CD4-positive, alpha-beta T cell (primary cell): ENCODE data around the gene ZBTB7A. TPM values are rescaled to one million over a fixed set of nuclear protein-coding genes. Genes with fewer than 3 reads are reported as not detected.

Experiments used
- ATAC-seq: fragments of 200-7000 bp; cut with Tn5 transposase; one replicate; pipeline ENCODE4 v1.10.0; 2022; ENCODE audit warnings: mild to moderate bottlenecking; ENCODE audit not compliant: poor library complexity
- CTCF ChIA-PET: fragments of 350-600 bp; sonication (Branson Sonifier 250); formaldehyde crosslinking; loops from one replicate; lab custom pipeline; 2021; ENCODE audit warnings: antibody characterized with exemption, inconsistent platforms; lab: Charles Lee
- POLR2A ChIA-PET: fragments of 350-600 bp; sonication (Branson Sonifier 250); formaldehyde crosslinking; loops from one replicate; lab custom pipeline; 2021; ENCODE audit warnings: antibody characterized with exemption, inconsistent platforms; lab: Charles Lee
- DNase-seq, 14 experiments: peaks; one replicate each; pipeline ENCODE4 v3.0.0-alpha.2; 2013 to 2020; ENCODE audit warnings: mixed read lengths in 2 of 14
- H3K27ac ChIP-seq, 2 donors: one replicate each; pipeline versions ENCODE4 v1.5.1 to v1.7.0; 2013; ENCODE audit warnings: low read length in 2 of 2, low read depth in 1 of 2, mild to moderate bottlenecking in 1 of 2
- H3K27me3 ChIP-seq, 2 experiments: 1 replicate in 1 of 2; 2 replicates in 1 of 2; pipeline versions ENCODE4 v1.6.1 to v1.7.0; 2013; ENCODE audit warnings: low read length in 2 of 2, control low read depth in 1 of 2, mild to moderate bottlenecking in 1 of 2, moderate library complexity in 1 of 2; ENCODE audit not compliant: insufficient read depth in 2 of 2, control insufficient read depth in 1 of 2
- H3K36me3 ChIP-seq: one replicate; pipeline ENCODE4 v1.6.1; 2013; ENCODE audit warnings: low read length, control low read depth; ENCODE audit not compliant: insufficient read depth
- H3K4me1 ChIP-seq: one replicate; pipeline ENCODE4 v1.6.1; 2013; ENCODE audit warnings: low read length, control low read depth; ENCODE audit not compliant: insufficient read depth
- H3K4me3 ChIP-seq: one replicate; pipeline ENCODE4 v1.5.1; 2013; ENCODE audit warnings: mild to moderate bottlenecking, low read length, moderate library complexity
- H3K9me3 ChIP-seq, 2 experiments: 1 replicate in 1 of 2; 2 replicates in 1 of 2; pipeline versions ENCODE4 v1.6.1 to v1.7.0; 2013; ENCODE audit warnings: low read length in 2 of 2, mild to moderate bottlenecking in 2 of 2, control low read depth in 1 of 2, moderate library complexity in 1 of 2; ENCODE audit not compliant: control insufficient read depth in 1 of 2, insufficient read depth in 1 of 2
- H3K27ac Mint-ChIP-seq: one replicate; pipeline ENCODE4 v1.8.0; 2020; ENCODE audit warnings: mixed read lengths
- H3K27me3 Mint-ChIP-seq: one replicate; pipeline ENCODE4 v1.8.0; 2021; ENCODE audit warnings: mixed read lengths
- H3K36me3 Mint-ChIP-seq: one replicate; pipeline ENCODE4 v1.8.0; 2021; ENCODE audit warnings: low read depth, mixed read lengths
- H3K4me1 Mint-ChIP-seq: one replicate; pipeline ENCODE4 v1.8.0; 2021; ENCODE audit warnings: low read depth, mixed read lengths
- H3K4me3 Mint-ChIP-seq: one replicate; pipeline ENCODE4 v1.8.0; 2020; ENCODE audit warnings: mild to moderate bottlenecking, mixed read lengths
- H3K9me3 Mint-ChIP-seq: one replicate; pipeline ENCODE4 v1.8.0; 2020; ENCODE audit warnings: mixed read lengths
- CTCF ChIP-seq: fragments of 200-600 bp; IDR thresholded peaks from one replicate; pipeline ENCODE4 v1.8.0; 2022; ENCODE audit warnings: antibody characterized with exemption, mild to moderate bottlenecking
- intact Hi-C, 2 experiments: fragments of 100-400 bp; cut with DNase I in 1 of 2; cut with micrococcal nuclease in 1 of 2; formaldehyde crosslinking; loops; one replicate each; pipeline versions ENCODE4 v1.15.1 to v1.9.0; 2023 to 2025; cut with DNase I, micrococcal nuclease
- total RNA-seq, 174 experiments: library from RNA in 2 of 174; stranded (reverse) in 2 of 174; gene quantifications; one replicate each; pipeline ENCODE4 v1.2.3 and lab custom pipeline; 2021 to 2026

The ZBTB7A gene
- total RNA-seq, 2 experiments from 2014 or later = 44.2 to 47.2 TPM

GRCh38 chr19:4100647-4101495 is 34.2 kb upstream of the ZBTB7A start:
- H3K27me3 Mint-ChIP-seq = no peaks in the 10 kb centered on the region
- peaks cover 38% of the 10 kb centered on the region for H3K4me1 ChIP-seq
- H3K4me3 Mint-ChIP-seq = no peak overlapping the region
- H3K4me1 Mint-ChIP-seq = peaks cover 17% of the 10 kb centered on the region
- H3K27ac Mint-ChIP-seq = no peak overlapping the region
- H3K27ac ChIP-seq = no peak overlapping the region
- H3K4me3 ChIP-seq = no peak overlapping the region
- no peak for DNase-seq
- H3K36me3 Mint-ChIP-seq = peaks cover 38% of the 10 kb centered on the region
- no peak for TF ChIP-seq CTCF
- peaks cover 45% of the 10 kb centered on the region for H3K36me3 ChIP-seq
- ChIA-PET CTCF (no interaction called here), POLR2A (interaction anchor here (0.6 kb wide), 1 partner anchor 300 kb away, joined by 3 read pairs; the partner anchor contains the start of gene SH3GL1)
- intact Hi-C loops = loop anchor here in 1 of 2 experiments (10.0 kb wide), 1 partner anchor 116 kb away; the partner anchor contains the start of gene EEF2
- no peaks in the 10 kb centered on the region for H3K9me3 ChIP-seq
- no peaks in the 10 kb centered on the region for H3K9me3 Mint-ChIP-seq
- no peaks in the 10 kb centered on the region for H3K27me3 ChIP-seq
- no peak for ATAC-seq

- CTCF ChIA-PET = no interaction called here
- peaks cover 24% of the 10 kb centered on the region for H3K36me3 Mint-ChIP-seq
Observed at GRCh38 chr19:4099041-4099764, 32.5 kb upstream of the ZBTB7A start.

More at GRCh38 chr19:4099041-4099764, 32.5 kb upstream of the ZBTB7A start:
- peaks cover under 1% of the 10 kb centered on the region for H3K4me1 Mint-ChIP-seq
- intact Hi-C loops = no loop called here
- ATAC-seq = no peak
- H3K27me3 Mint-ChIP-seq = no peaks in the 10 kb centered on the region
- DNase-seq = no peak
- Histone ChIP-seq H3K27me3 (no peaks in the 10 kb centered on the region), H3K4me1 (peaks cover 21% of the 10 kb centered on the region), H3K9me3 (no peaks in the 10 kb centered on the region), H3K4me3 (no peak overlapping the region), H3K27ac (no peak overlapping the region), H3K36me3 (peaks cover 46% of the 10 kb centered on the region)
- no peaks in the 10 kb centered on the region for H3K9me3 Mint-ChIP-seq
- H3K4me3 Mint-ChIP-seq = no peak overlapping the region
- TF ChIP-seq CTCF = no peak
- no peak overlapping the region for H3K27ac Mint-ChIP-seq
- POLR2A ChIA-PET = interaction anchor here (1.0 to 1.5 kb wide), 2 partner anchors 10 to 22 kb away, joined by 3 to 4 read pairs; no protein-coding TSS in a partner anchor
